IMR-90 (cell line): ENCODE data around the gene SH3D21. TPM values are rescaled to one million over a fixed set of nuclear protein-coding genes. Genes with fewer than 3 reads are reported as not detected.

ENCODE experiments used
- ATAC-seq: fragments of 200-7000 bp; cut with Tn5 transposase; 2 replicates; pipeline ENCODE4 v1.9.1; 2020; ENCODE audit warnings: low read depth, mild to moderate bottlenecking, moderate library complexity
- BruUV-seq: library from RNA; stranded (reverse); fragments of 400-500 nt; replicated peaks from 2 replicates; lab custom pipeline; 2021; lab: Mats Ljungman, UMichigan
- CTCF ChIA-PET: fragments of 300-600 bp; formaldehyde crosslinking; extraction: SDS; loops from one replicate; lab custom pipeline; 2021; ENCODE audit warnings: antibody characterized with exemption; lab: Yijun Ruan, JAX
- POLR2A ChIA-PET: fragments of 300-600 bp; sonication (Branson Sonifier 250); formaldehyde crosslinking; loops from one replicate; lab custom pipeline; 2022; ENCODE audit warnings: antibody characterized with exemption; ENCODE audit not compliant: unreplicated experiment; lab: Charles Lee
- DNase-seq: peaks from one replicate; pipeline ENCODE4 v3.0.0; 2013
- H2AFZ ChIP-seq: replicated peaks from 2 replicates; pipeline ENCODE3; 2013; ENCODE audit warnings: low read length, mild to moderate bottlenecking; ENCODE audit not compliant: poor library complexity
- H2AK5ac ChIP-seq: 2 replicates; pipeline ENCODE4 v1.6.1; 2013; ENCODE audit warnings: low read depth, low read length, inconsistent platforms
- H2AK9ac ChIP-seq: replicated peaks from 2 replicates; pipeline ENCODE3; 2013; ENCODE audit warnings: mild to moderate bottlenecking, low read depth, low read length, moderate library complexity; ENCODE audit not compliant: poor library complexity
- H2BK120ac ChIP-seq: 2 replicates; pipeline ENCODE4 v1.6.1; 2013; ENCODE audit warnings: low read depth, low read length, inconsistent platforms
- H2BK15ac ChIP-seq: 3 replicates; pipeline ENCODE4 v1.6.1; 2013; ENCODE audit warnings: low read depth, low read length, inconsistent platforms
- H2BK20ac ChIP-seq: 2 replicates; pipeline ENCODE4 v1.6.1; 2013; ENCODE audit warnings: low read depth, mild to moderate bottlenecking, inconsistent platforms, low read length, moderate library complexity
- H2BK5ac ChIP-seq: 2 replicates; pipeline ENCODE4 v1.6.1; 2013; ENCODE audit warnings: mild to moderate bottlenecking, low read depth, low read length, inconsistent platforms; ENCODE audit not compliant: poor library complexity, severe bottlenecking
- H3K14ac ChIP-seq: replicated peaks from 2 replicates; pipeline ENCODE4 v1.6.1; 2013; ENCODE audit warnings: low read depth, low read length, inconsistent platforms
- H3K18ac ChIP-seq: 2 replicates; pipeline ENCODE4 v1.6.1; 2013; ENCODE audit warnings: low read depth, low read length, control low read depth
- H3K23ac ChIP-seq: 2 replicates; pipeline ENCODE4 v1.6.1; 2013; ENCODE audit warnings: low read depth, low read length, inconsistent platforms
- H3K27ac ChIP-seq: 2 replicates; pipeline ENCODE4 v1.5.1; 2013; ENCODE audit warnings: mild to moderate bottlenecking, control low read depth, low read length; ENCODE audit not compliant: insufficient read depth
- H3K27me3 ChIP-seq: 2 replicates; pipeline ENCODE4 v1.6.1; 2013; ENCODE audit warnings: low read length; ENCODE audit not compliant: control insufficient read depth, insufficient read depth
- H3K36me3 ChIP-seq: 2 replicates; pipeline ENCODE4 v1.6.1; 2013; ENCODE audit warnings: low read length, mixed read lengths; ENCODE audit not compliant: control insufficient read depth, insufficient read depth
- H3K4ac ChIP-seq: 2 replicates; pipeline ENCODE4 v1.6.1; 2013; ENCODE audit warnings: low read depth, low read length, inconsistent platforms
- H3K4me1 ChIP-seq: 2 replicates; pipeline ENCODE4 v1.6.1; 2013; ENCODE audit warnings: low read length, mixed read lengths; ENCODE audit not compliant: control insufficient read depth, insufficient read depth
- H3K4me2 ChIP-seq: 2 replicates; pipeline ENCODE4 v1.6.1; 2013; ENCODE audit warnings: low read depth, mild to moderate bottlenecking, control low read depth, low read length, moderate library complexity
- H3K4me3 ChIP-seq: 2 replicates; pipeline ENCODE4 v1.5.1; 2013; ENCODE audit warnings: low read depth, mild to moderate bottlenecking, control low read depth, low read length, moderate library complexity; ENCODE audit not compliant: insufficient read depth
- H3K56ac ChIP-seq: 2 replicates; pipeline ENCODE4 v1.6.1; 2013; ENCODE audit warnings: low read length, inconsistent platforms; ENCODE audit not compliant: insufficient read depth; ENCODE audit errors: extremely low read depth
- H3K79me1 ChIP-seq, 2 experiments: 2 replicates each; pipeline ENCODE4 v1.6.1; 2013; ENCODE audit warnings: low read length in 2 of 2, inconsistent platforms in 1 of 2, low read depth in 1 of 2
- H3K9ac ChIP-seq: 2 replicates; pipeline ENCODE4 v1.6.1; 2013; ENCODE audit warnings: low read depth, low read length, control low read depth
- H3K9me1 ChIP-seq: 2 replicates; pipeline ENCODE4 v1.6.1; 2013; ENCODE audit warnings: low read length, inconsistent platforms; ENCODE audit not compliant: insufficient read depth
- H3K9me3 ChIP-seq: 2 replicates; pipeline ENCODE4 v1.6.1; 2013; ENCODE audit warnings: low read length; ENCODE audit not compliant: control insufficient read depth, insufficient read depth
- H4K20me1 ChIP-seq: 2 replicates; pipeline ENCODE4 v1.6.1; 2013; ENCODE audit warnings: low read length, inconsistent platforms; ENCODE audit not compliant: insufficient read depth
- H4K5ac ChIP-seq: 2 replicates; pipeline ENCODE4 v1.6.1; 2013; ENCODE audit warnings: mild to moderate bottlenecking, low read depth, low read length, control low read depth
- H4K8ac ChIP-seq, 2 experiments: 2 replicates each; pipeline ENCODE4 v1.6.1; 2013; ENCODE audit warnings: low read depth in 2 of 2, low read length in 2 of 2, control low read depth in 1 of 2, inconsistent platforms in 1 of 2
- H4K91ac ChIP-seq: 2 replicates; pipeline ENCODE4 v1.6.1; 2013; ENCODE audit warnings: low read depth, low read length, inconsistent platforms; ENCODE audit not compliant: insufficient read depth
- MAZ ChIP-seq: IDR thresholded peaks from 2 replicates; pipeline ENCODE4 v1.6.1; 2012; ENCODE audit warnings: low read depth, mild to moderate bottlenecking, low read length, improper control_type of control experiment, moderate library complexity, borderline replicate concordance
- POLR2A ChIP-seq: IDR thresholded peaks from 2 replicates; pipeline ENCODE4 v1.6.1; 2012; ENCODE audit warnings: mild to moderate bottlenecking, low read depth, low read length
- WGBS, 2 experiments: methylation state at CpG; one replicate each; pipeline versions ENCODE4 v1.1.5 to v1.1.7; 2013; ENCODE audit warnings: missing lambda C conversion rate in 2 of 2; ENCODE audit not compliant: insufficient read length in 1 of 2; ENCODE audit errors: extremely low coverage in 2 of 2; 5-methylcytosine and 5-hydroxymethylcytosine counted together
- dilution Hi-C: fragments of 300-500 bp; cut with HindIII; formaldehyde crosslinking; loops from one replicate; pipeline ENCODE4 v1.14.3; 2018; ENCODE audit warnings: low sequenced_read_pairs; ENCODE audit not compliant: unreplicated experiment
- in situ Hi-C: fragments of 300-500 bp; cut with MboI; formaldehyde crosslinking; loops from 3 replicates; pipeline ENCODE4 v1.14.3; 2019; ENCODE audit warnings: low sequenced_read_pairs, inconsistent platforms, mixed read lengths
- intact Hi-C: fragments of 100-400 bp; cut with micrococcal nuclease; formaldehyde crosslinking; loops from 2 replicates; pipeline ENCODE4 v1.10.0; 2022
- polyA plus RNA-seq, 3 experiments: library from polyadenylated mRNA; depleted of rRNA; stranded (reverse); fragments of >200 nt; gene quantifications; 2 replicates each; pipeline ENCODE4 v1.2.3, GENCODE V29; 2012; ENCODE audit warnings: low replicate concordance in 1 of 3
- total RNA-seq: library from RNA; depleted of rRNA; stranded (reverse); fragments of >200 nt; gene quantifications from 2 replicates; pipeline ENCODE4 v1.2.3, GENCODE V29; 2012

Gene SH3D21
- total and polyA plus RNA-seq, 2 of the 4 experiments (the other 2 are of a cell fraction): 1.8 to 11.9 TPM

DNA sequence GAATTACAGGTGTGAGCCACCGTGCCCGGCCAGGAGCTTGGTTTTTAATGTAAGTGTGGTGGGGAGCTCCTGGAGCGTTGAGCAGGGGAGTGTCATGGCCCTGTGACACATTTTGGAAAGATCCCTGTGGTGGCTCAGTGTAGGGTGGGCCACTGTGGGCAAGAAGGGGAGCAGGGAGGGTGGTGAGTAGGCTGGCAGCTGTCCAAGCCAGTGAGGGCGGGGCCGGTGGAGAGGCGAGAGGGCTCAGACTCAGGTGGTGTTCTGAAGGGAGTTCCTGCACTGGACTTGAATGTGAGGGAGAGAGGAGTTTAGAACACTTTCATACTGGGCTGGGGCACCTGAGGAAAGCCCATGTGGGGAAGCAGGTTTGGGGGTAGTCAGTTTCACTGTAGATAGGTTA, 20.3 kb downstream of the SH3D21 start:
- H3K36me3 ChIP-seq: peaks cover 7% of the 10 kb centered on the region; the same call in 1 of the 2 replicates
- intact Hi-C loops (no loop called here), in situ Hi-C loops (no loop called here), dilution Hi-C loops (no loop called here)
- H3K9me3 ChIP-seq: no peaks in the 10 kb centered on the region
- H3K18ac ChIP-seq: no peak overlapping the region
- POLR2A ChIA-PET: no interaction called here
- H2BK20ac ChIP-seq: no peak overlapping the region
- no peak overlapping the region; the same call in 1 of the 2 replicates for H2AK5ac ChIP-seq
- no peak overlapping the region for H4K8ac ChIP-seq
- peaks cover 0 to 53% of the 10 kb centered on the region in 2 experiments for H3K79me1 ChIP-seq
- no TSS peak for BruUV-seq
- H3K23ac ChIP-seq: no peak overlapping the region
- H4K20me1 ChIP-seq: peaks cover 5% of the 10 kb centered on the region
- no peak overlapping the region for H3K56ac ChIP-seq
- no peak overlapping the region for H3K4ac ChIP-seq
- H3K9ac ChIP-seq: no peak overlapping the region
- H3K4me2 ChIP-seq: no peak overlapping the region
- H2AFZ ChIP-seq: no peak overlapping the region
- H2AK9ac ChIP-seq: peak overlapping the region; percentile 37
- peaks cover 24% of the 10 kb centered on the region for H3K4me1 ChIP-seq
- H4K5ac ChIP-seq: no peak overlapping the region
- H2BK120ac ChIP-seq: peak overlapping the region; percentile 14
- H4K91ac ChIP-seq: no peak overlapping the region
- DNase-seq: no peak
- ATAC-seq: no peak
- TF ChIP-seq POLR2A: no peak
- no peak for TF ChIP-seq MAZ
- H3K27me3 ChIP-seq: no peaks in the 10 kb centered on the region
- H3K27ac ChIP-seq: no peak overlapping the region
- no peak overlapping the region for H3K14ac ChIP-seq
- CTCF ChIA-PET: no interaction called here
- 84% methylated on average over 6 of the region's 6 CpGs; no CpG with 5 or more reads in 1 of the 2 experiments for WGBS, 2 experiments
- H3K9me1 ChIP-seq: peaks cover 21% of the 10 kb centered on the region
- H3K4me3 ChIP-seq: no peak overlapping the region
- H2BK5ac ChIP-seq: no peak overlapping the region
- H2BK15ac ChIP-seq: no peak overlapping the region
